Osteoblast (primary cell): ENCODE data around the gene GABBR2. TPM values are rescaled to one million over a fixed set of nuclear protein-coding genes. Genes with fewer than 3 reads are reported as not detected.

Experiments used
- DNase-seq: peaks from one replicate; pipeline ENCODE4 v3.0.0; 2011; ENCODE audit warnings: low spot score, mixed read lengths; ENCODE audit not compliant: insufficient read length; ENCODE audit errors: missing footprints
- H2AFZ ChIP-seq: 2 replicates; pipeline ENCODE4 v1.6.0; 2011; ENCODE audit warnings: mild to moderate bottlenecking, low read length
- H3K27ac ChIP-seq: 2 replicates; pipeline ENCODE4 v1.5.1; 2011; ENCODE audit warnings: mild to moderate bottlenecking, low read depth, low read length, moderate library complexity
- H3K27me3 ChIP-seq: 2 replicates; pipeline ENCODE4 v1.6.0; 2012; ENCODE audit warnings: mild to moderate bottlenecking, control low read depth, inconsistent platforms, low read length, moderate library complexity; ENCODE audit not compliant: insufficient read depth
- H3K36me3 ChIP-seq: 2 replicates; pipeline ENCODE4 v1.5.1; 2011; ENCODE audit warnings: mild to moderate bottlenecking, low read length, control low read depth, moderate library complexity; ENCODE audit not compliant: insufficient read depth
- H3K4me1 ChIP-seq: 2 replicates; pipeline ENCODE4 v1.5.1; 2011; ENCODE audit warnings: mild to moderate bottlenecking, low read length, control low read depth, moderate library complexity; ENCODE audit not compliant: insufficient read depth
- H3K4me2 ChIP-seq: 2 replicates; pipeline ENCODE4 v1.6.0; 2011; ENCODE audit warnings: mild to moderate bottlenecking, low read length; ENCODE audit not compliant: insufficient read depth
- H3K4me3 ChIP-seq: fragments of 200-600 bp; sonication (generic); 3 replicates; pipeline ENCODE4 v1.5.1; 2012; ENCODE audit warnings: mild to moderate bottlenecking, low read length, inconsistent platforms; ENCODE audit not compliant: insufficient read depth
- H3K79me2 ChIP-seq: 2 replicates; pipeline ENCODE4 v1.6.0; 2012; ENCODE audit warnings: mild to moderate bottlenecking, low read length, control low read depth, inconsistent platforms; ENCODE audit not compliant: insufficient read depth
- H3K9me3 ChIP-seq: 2 replicates; pipeline ENCODE4 v1.5.1; 2011; ENCODE audit warnings: low read depth, low read length, control low read depth
- H4K20me1 ChIP-seq: 2 replicates; pipeline ENCODE4 v1.6.0; 2012; ENCODE audit warnings: mild to moderate bottlenecking, low read length, control low read depth; ENCODE audit not compliant: insufficient read depth
- CTCF ChIP-seq: IDR thresholded peaks from 2 replicates; pipeline ENCODE4 v1.5.1; 2011; ENCODE audit warnings: mild to moderate bottlenecking, low read depth, low read length, moderate library complexity; ENCODE audit errors: extremely low read depth
- total RNA-seq: library from RNA; depleted of rRNA; stranded (reverse); fragments of >200 nt; gene quantifications from 2 replicates; pipeline ENCODE4 v1.2.3, GENCODE V29; 2012

GABBR2 gene
- total RNA-seq, 1 donor: under 0.01 TPM

DNA sequence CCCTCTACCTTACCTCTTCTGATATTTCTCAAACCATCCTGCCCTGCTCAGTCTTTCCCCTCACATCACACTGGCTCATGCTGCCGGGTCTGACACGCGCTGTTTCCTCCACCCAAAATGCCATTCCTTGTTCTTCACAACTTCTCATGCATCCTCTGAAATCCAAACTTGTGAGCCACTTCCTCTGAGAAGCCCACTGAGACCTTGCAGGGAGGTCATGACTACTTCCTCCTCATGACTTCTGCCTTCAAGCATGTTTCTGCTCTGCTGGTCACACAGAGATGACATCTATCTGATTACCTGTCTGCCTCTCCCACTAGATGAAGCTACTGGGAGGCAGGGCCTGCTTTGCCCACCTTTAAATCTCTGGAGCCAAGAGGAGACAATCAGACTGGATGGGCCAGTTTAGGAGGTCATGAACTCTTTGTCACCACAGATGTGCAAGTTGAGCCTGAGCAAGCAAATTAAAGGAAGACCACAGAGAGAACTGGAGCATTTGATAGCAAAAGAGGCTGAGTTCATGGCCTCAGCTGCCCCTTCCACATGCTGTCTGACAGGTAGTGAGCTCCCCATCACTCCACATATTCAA is 333.5 kb downstream of the GABBR2 start:
- no peaks in the 10 kb centered on the region for H3K27me3 ChIP-seq
- TF ChIP-seq CTCF: no peak
- H3K4me2 ChIP-seq: peak overlapping the region; percentile 68
- peak overlapping the region; percentile 9 for H3K4me3 ChIP-seq
- peak; percentile 93 for DNase-seq
- H3K4me1 ChIP-seq: peaks cover 44% of the 10 kb centered on the region
- no peak overlapping the region for H2AFZ ChIP-seq
- H3K9me3 ChIP-seq: no peaks in the 10 kb centered on the region
- no peaks in the 10 kb centered on the region for H3K36me3 ChIP-seq
- H3K79me2 ChIP-seq: no peaks in the 10 kb centered on the region
- peak overlapping the region; percentile 96 for H3K27ac ChIP-seq
- H4K20me1 ChIP-seq: no peaks in the 10 kb centered on the region

DNA sequence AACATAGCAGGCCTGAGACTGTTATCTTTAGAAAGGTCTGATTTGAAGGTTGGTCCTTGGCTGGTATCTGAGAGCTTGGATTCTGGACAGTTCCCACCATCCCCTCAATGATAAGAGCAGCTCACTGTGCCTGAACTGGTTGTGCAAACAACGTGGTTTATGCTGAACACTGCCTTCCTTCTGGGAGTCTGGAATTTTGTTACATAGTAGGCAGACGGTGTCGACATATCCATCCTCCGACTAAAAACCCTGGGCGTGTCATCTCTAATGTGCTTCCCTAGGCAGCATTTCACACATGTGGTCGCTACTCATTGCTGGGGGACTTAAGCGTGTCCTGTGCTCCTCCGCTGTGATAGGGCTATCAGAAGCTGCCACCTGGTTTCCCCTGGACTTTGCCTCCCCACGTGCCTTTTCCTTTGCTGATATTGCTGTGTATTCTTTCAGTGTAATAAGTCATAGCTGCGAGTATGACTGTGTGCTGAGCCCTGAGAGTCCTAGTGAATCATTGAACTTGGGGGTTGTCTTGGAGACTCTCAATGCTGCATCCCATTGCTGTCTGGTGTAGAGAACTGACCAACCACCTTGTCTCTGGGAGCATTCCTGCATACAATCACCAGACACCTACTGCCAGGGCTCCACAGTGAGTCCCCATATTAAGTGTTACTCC is 334.2 kb downstream of the GABBR2 start:
- no peaks in the 10 kb centered on the region for H3K79me2 ChIP-seq
- peak overlapping the region; percentile 68 for H3K4me2 ChIP-seq
- H3K4me1 ChIP-seq: peaks cover 41% of the 10 kb centered on the region
- DNase-seq: peak; percentile 97
- peak overlapping the region; percentile 9 for H3K4me3 ChIP-seq
- TF ChIP-seq CTCF: no peak
- H3K9me3 ChIP-seq: no peaks in the 10 kb centered on the region
- no peaks in the 10 kb centered on the region for H3K36me3 ChIP-seq
- peak overlapping the region; percentile 53 for H2AFZ ChIP-seq
- H3K27me3 ChIP-seq: no peaks in the 10 kb centered on the region
- H3K27ac ChIP-seq: peak overlapping the region; percentile 96
- no peaks in the 10 kb centered on the region for H4K20me1 ChIP-seq

GRCh38 chr9:98373609-98374008 is 335.1 kb downstream of the GABBR2 start:
- Histone ChIP-seq H2AFZ (no peak overlapping the region), H3K27ac (peak overlapping the region; percentile 96), H3K36me3 (no peaks in the 10 kb centered on the region), H3K27me3 (no peaks in the 10 kb centered on the region), H3K79me2 (no peaks in the 10 kb centered on the region), H4K20me1 (no peaks in the 10 kb centered on the region), H3K4me2 (no peak overlapping the region), H3K4me1 (peaks cover 40% of the 10 kb centered on the region), H3K4me3 (no peak overlapping the region), H3K9me3 (no peaks in the 10 kb centered on the region)
- no peak for TF ChIP-seq CTCF
- DNase-seq: no peak

DNA sequence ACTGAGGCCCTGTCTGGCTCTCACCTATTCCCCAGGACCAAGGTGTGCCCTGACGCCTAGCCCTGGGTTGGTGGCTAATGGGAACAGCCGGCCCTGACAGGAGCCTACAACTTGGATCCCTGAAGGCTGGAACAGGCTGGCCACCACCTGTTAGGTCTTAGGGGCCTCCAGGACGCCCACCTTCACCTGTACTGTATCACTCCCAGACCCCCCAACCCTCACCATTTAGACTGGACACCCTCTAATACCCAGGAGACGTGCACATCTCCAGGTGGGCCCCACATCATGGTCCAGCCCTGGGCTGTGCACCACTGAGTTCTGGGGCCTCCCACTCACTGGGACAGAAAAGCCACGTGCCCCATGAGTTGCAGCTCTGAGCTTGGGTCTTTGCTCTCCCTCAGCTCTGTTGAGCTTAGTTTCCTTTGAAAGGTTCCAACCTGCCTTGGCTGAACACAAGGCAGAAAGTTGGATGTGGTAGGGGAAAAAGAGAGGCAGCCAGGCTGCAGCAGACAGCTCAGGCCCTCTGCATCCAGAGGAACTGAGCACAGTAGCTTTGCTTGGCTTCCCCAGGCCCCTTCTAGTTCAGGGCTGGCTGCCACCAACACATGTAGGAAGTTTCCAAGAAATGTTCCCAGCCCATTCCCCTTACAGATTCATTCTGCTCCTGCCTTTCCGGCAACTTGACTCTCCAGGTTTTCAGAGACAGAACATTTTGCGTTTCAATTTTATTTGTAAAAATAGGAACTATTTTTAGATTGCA is 336.5 kb downstream of the GABBR2 start:
- TF ChIP-seq CTCF: no peak
- no peak overlapping the region for H3K4me3 ChIP-seq
- no peaks in the 10 kb centered on the region for H3K36me3 ChIP-seq
- H3K27ac ChIP-seq: peak overlapping the region; percentile 15
- no peaks in the 10 kb centered on the region for H3K79me2 ChIP-seq
- H3K27me3 ChIP-seq: no peaks in the 10 kb centered on the region
- DNase-seq: no peak
- peaks cover 45% of the 10 kb centered on the region for H3K4me1 ChIP-seq
- H3K9me3 ChIP-seq: no peaks in the 10 kb centered on the region
- no peak overlapping the region for H3K4me2 ChIP-seq
- peak overlapping the region; percentile 36 for H2AFZ ChIP-seq
- no peaks in the 10 kb centered on the region for H4K20me1 ChIP-seq
